Mucosa of rectum (tissue), 2 donors: ENCODE measurements around the gene CYLD.

ENCODE experiments used
- H3K27ac ChIP-seq, 2 donors: one replicate each; pipeline ENCODE4 v1.7.0; 2013; ENCODE audit warnings: inconsistent platforms in 2 of 2, low read depth in 2 of 2, low read length in 2 of 2
- H3K27me3 ChIP-seq, 2 donors: one replicate each; pipeline ENCODE4 v1.7.0; 2013; ENCODE audit warnings: low read length in 2 of 2; ENCODE audit not compliant: control insufficient read depth in 2 of 2, insufficient read depth in 2 of 2
- H3K36me3 ChIP-seq, 2 donors: one replicate each; pipeline ENCODE4 v1.7.0; 2013; ENCODE audit warnings: low read length in 2 of 2; ENCODE audit not compliant: control insufficient read depth in 2 of 2, insufficient read depth in 2 of 2
- H3K4me1 ChIP-seq, 2 donors: one replicate each; pipeline ENCODE4 v1.7.0; 2013; ENCODE audit warnings: low read length in 2 of 2, mild to moderate bottlenecking in 1 of 2; ENCODE audit not compliant: control insufficient read depth in 2 of 2, insufficient read depth in 2 of 2
- H3K4me3 ChIP-seq, 2 donors: one replicate each; pipeline ENCODE4 v1.7.0; 2013; ENCODE audit warnings: low read length in 2 of 2
- H3K9ac ChIP-seq, 2 donors: one replicate each; pipeline ENCODE4 v1.7.0; 2013; ENCODE audit warnings: low read length in 2 of 2, low read depth in 1 of 2, mild to moderate bottlenecking in 1 of 2
- H3K9me3 ChIP-seq, 2 donors: one replicate each; pipeline ENCODE4 v1.7.0; 2013; ENCODE audit warnings: low read length in 2 of 2; ENCODE audit not compliant: control insufficient read depth in 2 of 2
- donor health status: healthy.
- donor health status: Normal muscosa, but diverticular disease.

CYLD gene

GRCh38 chr16:50711040-50711439 lies 30.8 kb upstream of the CYLD start:
- H3K9me3 ChIP-seq = no peaks in the 10 kb centered on the region
- H3K4me1 ChIP-seq = peaks cover 0 to 8% of the 10 kb centered on the region in 2 donors
- H3K27ac ChIP-seq = no peak overlapping the region
- H3K9ac ChIP-seq = no peak overlapping the region
- H3K27me3 ChIP-seq = no peaks in the 10 kb centered on the region
- H3K36me3 ChIP-seq = no peaks in the 10 kb centered on the region
- H3K4me3 ChIP-seq = no peak overlapping the region

GRCh38 chr16:50711862-50712559 lies 29.9 kb upstream of the CYLD start:
- Histone ChIP-seq H3K27me3 (no peaks in the 10 kb centered on the region), H3K27ac (no peak overlapping the region), H3K9ac (no peak overlapping the region), H3K4me1 (peaks cover 0 to 8% of the 10 kb centered on the region in 2 donors), H3K4me3 (no peak overlapping the region), H3K36me3 (no peaks in the 10 kb centered on the region), H3K9me3 (no peaks in the 10 kb centered on the region)

GRCh38 chr16:50712560-50712898 lies 29.4 kb upstream of the CYLD start:
- H3K27ac ChIP-seq = no peak overlapping the region
- no peaks in the 10 kb centered on the region for H3K9me3 ChIP-seq
- no peaks in the 10 kb centered on the region for H3K36me3 ChIP-seq
- H3K4me1 ChIP-seq = peaks cover 0 to 8% of the 10 kb centered on the region in 2 donors
- no peak overlapping the region for H3K4me3 ChIP-seq
- H3K9ac ChIP-seq = no peak overlapping the region
- no peaks in the 10 kb centered on the region for H3K27me3 ChIP-seq

- peaks cover 0 to 8% of the 10 kb centered on the region in 2 donors for H3K4me1 ChIP-seq
- H3K36me3 ChIP-seq = no peaks in the 10 kb centered on the region
- no peaks in the 10 kb centered on the region for H3K9me3 ChIP-seq
- no peaks in the 10 kb centered on the region for H3K27me3 ChIP-seq
- H3K27ac ChIP-seq = no peak overlapping the region
- H3K4me3 ChIP-seq = no peak overlapping the region
- no peak overlapping the region for H3K9ac ChIP-seq
Observed at GRCh38 chr16:50712956-50713355, 28.9 kb upstream of the CYLD start.

GRCh38 chr16:50717091-50717490 lies 24.8 kb upstream of the CYLD start:
- Histone ChIP-seq H3K4me1 (peaks cover 10 to 12% of the 10 kb centered on the region in 2 donors), H3K27me3 (no peaks in the 10 kb centered on the region), H3K36me3 (no peaks in the 10 kb centered on the region), H3K27ac (no peak overlapping the region), H3K9me3 (no peaks in the 10 kb centered on the region), H3K4me3 (no peak overlapping the region), H3K9ac (no peak overlapping the region)

GRCh38 chr16:50717494-50717893 lies 24.4 kb upstream of the CYLD start:
- no peak overlapping the region for H3K4me3 ChIP-seq

GRCh38 chr16:50718061-50718760 lies 23.7 kb upstream of the CYLD start:
- Histone ChIP-seq H3K4me1 (peaks cover 10 to 12% of the 10 kb centered on the region in 2 donors), H3K9me3 (no peaks in the 10 kb centered on the region), H3K4me3 (no peak overlapping the region), H3K36me3 (peaks cover 0 to 2% of the 10 kb centered on the region in 2 donors), H3K27me3 (no peaks in the 10 kb centered on the region), H3K27ac (no peak overlapping the region), H3K9ac (no peak overlapping the region)

More at GRCh38 chr16:50717494-50717893, 24.4 kb upstream of the CYLD start:
- peaks cover 10 to 12% of the 10 kb centered on the region in 2 donors for H3K4me1 ChIP-seq
- H3K36me3 ChIP-seq = no peaks in the 10 kb centered on the region
- no peaks in the 10 kb centered on the region for H3K9me3 ChIP-seq
- H3K27ac ChIP-seq = no peak overlapping the region
- no peaks in the 10 kb centered on the region for H3K27me3 ChIP-seq
- H3K9ac ChIP-seq = no peak overlapping the region

GRCh38 chr16:50718761-50719400 lies 23.0 kb upstream of the CYLD start:
- Histone ChIP-seq H3K4me3 (peak overlapping the region in 1 of 2 donors; percentile 52), H3K4me1 (peaks cover 10 to 12% of the 10 kb centered on the region in 2 donors), H3K9ac (peak overlapping the region in 1 of 2 donors; percentile 39), H3K27ac (peak overlapping the region; percentile 23 to 40), H3K36me3 (peaks cover 0 to 3% of the 10 kb centered on the region in 2 donors), H3K9me3 (no peaks in the 10 kb centered on the region), H3K27me3 (no peaks in the 10 kb centered on the region)

GRCh38 chr16:50719401-50720337 lies 22.2 kb upstream of the CYLD start:
- H3K4me1 ChIP-seq = peaks cover 10 to 12% of the 10 kb centered on the region in 2 donors
- no peaks in the 10 kb centered on the region for H3K27me3 ChIP-seq
- H3K27ac ChIP-seq = peak overlapping the region; percentile 23 to 40
- H3K36me3 ChIP-seq = peaks cover 0 to 6% of the 10 kb centered on the region in 2 donors
- peak overlapping the region; percentile 52 to 59 for H3K4me3 ChIP-seq
- H3K9me3 ChIP-seq = no peaks in the 10 kb centered on the region
- H3K9ac ChIP-seq = peak overlapping the region in 1 of 2 donors; percentile 39
